ENCODE data around the gene BMP7.

BMP7 gene

DNA sequence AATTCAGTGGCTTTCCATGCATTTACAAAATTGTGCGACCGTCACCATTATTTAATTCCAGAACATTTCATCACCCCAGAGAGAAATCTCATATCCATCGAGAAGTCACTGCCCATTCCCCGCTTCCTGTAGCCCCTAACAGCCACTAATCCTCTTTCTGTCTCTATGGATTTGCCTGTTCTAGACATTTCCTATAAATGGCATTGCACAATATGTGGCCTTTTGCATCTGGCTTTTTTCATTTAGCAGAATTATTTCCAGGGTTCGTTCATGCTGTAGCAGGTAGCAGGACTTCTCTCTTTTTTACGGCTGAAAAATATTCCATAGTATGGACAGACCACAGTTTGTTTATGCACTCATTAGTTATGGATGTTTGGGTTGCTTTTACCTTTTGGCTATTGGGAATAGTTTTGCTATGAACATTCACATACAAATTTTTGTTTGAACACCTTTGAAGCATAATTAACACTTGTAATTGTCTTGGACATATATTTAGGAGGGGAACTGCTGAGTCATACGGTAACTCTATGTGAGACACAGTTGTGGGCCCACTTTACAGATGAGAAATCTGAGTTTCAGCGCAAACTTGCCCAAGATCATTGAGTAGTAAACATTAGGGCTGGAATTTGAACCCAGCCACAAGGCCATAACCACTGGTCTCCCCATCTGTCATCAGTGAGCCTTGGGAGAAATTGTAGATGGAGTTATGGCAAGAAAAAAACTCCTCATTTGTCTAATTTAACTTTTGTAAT, 126.9 kb downstream of the BMP7 start:
- DNase-seq = no peak

DNA sequence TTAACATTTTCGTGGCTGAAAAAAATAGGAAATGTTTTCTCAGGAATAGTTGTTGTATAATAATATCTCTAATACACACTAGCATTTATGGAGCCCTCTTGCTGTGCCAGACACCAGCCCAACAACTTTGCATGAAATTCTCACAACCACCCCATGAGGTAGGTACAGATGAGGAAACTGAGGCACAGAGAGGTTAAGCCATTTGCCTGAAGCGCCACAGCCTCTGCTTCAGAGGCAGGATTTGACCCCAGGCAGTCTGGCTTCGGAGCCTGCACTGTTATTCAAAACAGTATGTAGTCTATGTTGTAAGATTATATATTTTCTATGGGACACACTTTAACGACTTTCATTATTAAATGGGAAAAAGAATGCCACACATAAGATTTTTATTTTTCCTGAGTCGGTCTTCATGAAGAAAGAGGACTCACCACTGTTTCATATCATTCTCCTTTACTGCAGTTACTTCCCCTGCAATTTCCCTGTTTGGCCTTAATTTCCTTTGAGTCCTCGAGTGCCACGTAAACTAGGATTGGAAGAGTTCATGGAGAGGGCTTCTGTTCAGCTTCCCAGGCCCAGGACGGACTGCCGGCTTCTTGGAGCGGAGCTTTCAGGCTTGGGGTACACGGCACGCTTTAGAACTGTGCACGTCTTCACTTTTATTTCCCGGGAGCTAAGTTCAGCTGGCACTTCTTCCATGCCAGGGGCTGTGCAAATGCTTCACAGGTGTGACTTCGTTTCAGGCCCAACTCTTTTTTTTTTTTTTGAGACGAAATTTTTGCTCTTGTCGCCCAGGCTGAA, 128.0 kb downstream of the BMP7 start:
- DNase-seq = no peak

DNA sequence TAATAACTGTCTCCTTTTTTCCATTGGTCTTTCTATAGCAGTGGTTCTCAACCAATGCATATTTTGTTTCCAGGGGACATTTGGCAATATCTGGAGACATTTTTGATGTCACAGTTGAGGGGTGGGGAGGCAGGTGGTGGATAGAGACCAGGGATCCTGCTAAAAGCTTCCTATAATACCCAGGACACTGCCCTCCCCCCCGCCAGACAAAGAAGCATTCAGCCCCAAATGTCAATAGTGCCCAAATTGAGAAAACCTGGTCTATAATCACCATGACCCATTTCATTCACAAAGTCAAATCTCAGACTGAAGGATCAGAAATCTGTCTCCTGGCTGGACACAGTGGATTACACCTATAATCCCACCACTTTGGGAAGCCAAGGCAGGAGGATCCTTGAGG, 128.8 kb downstream of the BMP7 start:
- DNase-seq = no peak

GRCh38 chr20:57136734-57137133, 129.7 kb downstream of the BMP7 start:
- no peak for DNase-seq

- DNase-seq = no peak
Observed at GRCh38 chr20:57135875-57136274, 130.6 kb downstream of the BMP7 start.

GRCh38 chr20:57134804-57135203, 131.6 kb downstream of the BMP7 start:
- DNase-seq = no peak

DNA sequence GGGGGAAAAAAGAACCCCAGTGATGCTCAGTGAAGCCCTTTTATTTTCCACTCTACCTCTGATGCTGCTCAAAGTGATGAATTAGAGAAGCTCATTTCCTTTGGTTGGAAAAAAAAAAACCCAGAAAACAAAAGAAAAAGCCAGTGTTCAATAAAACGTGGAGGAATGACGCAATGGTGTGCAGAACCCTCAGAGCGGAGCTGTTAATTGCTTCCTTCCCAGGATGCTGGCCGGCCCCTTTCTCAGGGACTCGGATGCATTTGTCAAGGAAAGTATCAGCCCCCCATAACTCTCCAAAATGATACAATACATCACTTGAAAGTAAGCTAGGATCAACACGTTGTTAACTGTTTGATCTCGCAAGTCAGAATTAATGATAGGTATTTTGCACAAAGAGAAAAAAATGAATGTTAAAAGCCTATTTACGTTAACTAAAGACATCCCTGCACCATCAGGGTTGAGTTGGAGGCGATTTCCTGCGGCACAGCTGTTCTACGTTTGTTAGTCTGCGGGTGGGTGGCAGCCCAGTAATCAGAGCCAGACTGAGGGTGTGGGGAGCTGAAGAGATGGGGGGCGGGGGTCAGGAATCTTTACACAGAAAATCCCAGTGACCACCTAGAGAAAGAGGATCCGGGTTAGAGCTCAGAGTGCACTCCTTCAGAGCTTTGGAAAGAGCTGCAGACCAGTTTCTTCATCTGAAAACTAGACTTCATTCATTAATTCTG, 132.4 kb downstream of the BMP7 start:
- DNase-seq = no peak

DNA sequence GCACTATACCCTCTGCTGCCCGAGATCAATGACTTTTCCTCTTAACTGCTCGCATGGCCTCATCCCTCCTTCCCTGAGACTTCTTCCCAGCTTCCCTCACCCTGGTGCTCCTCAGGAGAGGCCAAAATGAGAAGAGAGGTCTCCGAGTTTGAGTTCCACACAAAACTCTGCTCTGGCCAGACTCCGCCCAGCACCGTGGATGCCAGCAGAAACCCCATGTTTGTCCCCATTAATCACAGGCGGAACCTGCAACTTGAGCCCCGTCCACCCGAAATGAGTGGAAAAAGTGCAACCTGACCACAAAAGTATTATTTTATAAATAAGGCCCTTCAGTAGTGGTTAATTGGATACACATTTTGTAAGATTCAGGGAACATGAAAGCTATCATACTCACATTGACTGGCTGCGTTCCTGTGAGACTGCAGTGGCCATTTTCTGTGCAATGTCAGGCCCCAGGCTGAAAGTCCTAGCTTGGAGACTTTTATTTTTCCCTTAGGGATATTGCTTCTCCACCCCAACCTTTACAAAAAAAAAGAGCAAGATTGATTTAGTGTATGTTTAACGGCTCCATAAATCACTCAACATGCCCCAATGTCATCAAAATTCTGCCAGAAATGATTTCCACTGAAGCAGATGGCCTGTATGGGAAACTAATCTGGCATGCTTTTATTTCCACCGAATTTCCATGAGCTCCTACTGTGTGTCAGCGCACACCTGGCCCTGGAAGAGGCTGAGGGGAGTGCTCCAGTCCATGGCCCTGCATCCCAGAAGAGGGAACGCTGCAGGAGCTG, 134.6 kb downstream of the BMP7 start:
- DNase-seq = no peak

DNA sequence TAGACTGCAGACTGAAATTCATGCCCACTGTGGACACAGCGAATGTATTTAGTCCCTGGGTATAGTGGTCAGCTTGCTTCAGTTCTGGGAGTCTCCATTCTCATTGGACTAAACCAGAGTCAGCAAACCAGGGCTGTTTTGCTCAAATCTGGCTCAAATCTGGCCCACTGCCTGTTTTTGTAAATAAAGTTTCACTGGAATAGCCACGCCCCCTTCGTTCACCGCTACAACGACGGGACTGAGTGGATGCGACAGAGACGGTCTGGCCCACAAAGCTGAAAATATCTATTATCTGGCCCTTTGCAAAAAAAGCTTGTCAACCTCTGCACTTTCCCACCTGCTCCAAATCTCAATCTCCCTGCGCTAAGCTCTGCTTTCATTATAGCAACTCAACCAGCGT, 135.4 kb downstream of the BMP7 start:
- no peak for DNase-seq

- no peak for DNase-seq
Observed at GRCh38 chr20:57130160-57130772, 136.2 kb downstream of the BMP7 start.

DNA sequence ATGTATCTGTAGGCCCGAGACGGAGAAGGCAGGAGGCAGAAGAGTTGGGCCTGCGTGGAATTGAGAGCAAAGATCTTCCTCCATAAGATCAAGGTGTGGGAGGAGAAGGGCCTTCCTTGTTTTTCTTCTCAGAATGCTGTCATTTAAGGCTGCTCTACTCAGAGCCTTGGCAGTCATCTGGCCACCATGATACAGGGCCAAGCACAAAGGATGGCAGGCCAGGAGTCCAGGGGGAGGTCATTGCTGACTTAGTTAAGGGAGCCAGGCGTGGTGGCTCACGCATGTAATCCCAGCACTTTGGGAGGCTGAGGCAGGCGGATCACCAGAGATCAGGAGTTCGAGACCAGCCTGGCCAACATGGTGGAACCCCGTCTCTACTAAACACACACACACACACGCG, 137.1 kb downstream of the BMP7 start:
- DNase-seq = no peak

GRCh38 chr20:57128044-57128757, 138.2 kb downstream of the BMP7 start:
- DNase-seq = no peak

DNA sequence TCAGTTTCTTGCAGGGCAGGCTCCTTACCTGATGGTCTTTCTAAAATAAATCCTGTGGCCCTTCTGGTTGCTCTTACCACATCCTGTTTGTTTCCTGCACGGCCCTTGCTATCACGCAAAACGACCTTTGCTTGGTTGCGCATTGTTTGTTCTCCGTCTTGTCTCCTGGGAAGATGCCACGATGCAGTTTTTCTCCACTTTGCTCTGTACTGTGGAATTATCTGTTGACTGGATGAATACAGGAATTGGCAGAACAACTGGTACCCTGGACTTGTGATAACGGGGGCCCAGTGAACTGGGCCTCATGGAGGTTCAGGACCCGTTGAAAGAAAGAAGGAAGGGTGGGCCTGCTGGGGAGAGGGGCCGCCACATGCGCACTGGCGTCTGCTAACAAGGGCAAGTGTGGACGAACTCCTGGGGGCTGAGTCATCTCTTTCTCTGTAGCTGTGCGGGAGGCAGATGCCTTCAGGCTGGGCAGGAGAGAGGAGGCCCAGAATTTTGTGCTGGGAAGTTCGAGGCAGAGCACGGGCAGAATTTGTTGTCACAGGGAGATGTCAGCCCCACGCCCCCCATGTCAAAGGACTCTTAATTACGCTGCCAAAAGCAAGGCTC, 139.9 kb downstream of the BMP7 start:
- no peak for DNase-seq

GRCh38 chr20:57124800-57125517, 141.5 kb downstream of the BMP7 start:
- DNase-seq = peak; percentile 31 to 54

DNA sequence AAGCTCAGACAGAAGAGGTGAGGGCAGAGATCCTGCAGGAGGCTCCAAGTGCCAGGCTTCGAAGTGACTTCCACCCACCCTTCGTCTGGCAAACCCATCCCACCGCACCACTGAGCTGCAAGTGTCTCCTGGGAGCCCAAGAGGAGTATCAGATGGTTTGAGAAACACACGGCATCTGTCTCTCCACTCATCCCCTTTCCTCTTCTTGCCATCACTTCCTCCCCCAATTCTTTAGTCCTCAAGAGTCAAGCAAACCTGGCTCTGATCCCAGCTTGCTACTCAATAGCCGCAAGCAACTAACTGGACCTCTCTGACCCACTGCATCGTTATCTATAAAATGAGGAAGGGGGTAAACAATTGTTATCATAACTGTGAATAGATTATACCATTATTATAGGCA, 142.1 kb downstream of the BMP7 start:
- no peak for DNase-seq

- no peak for DNase-seq
Observed at GRCh38 chr20:57123504-57123903, 142.9 kb downstream of the BMP7 start.

GRCh38 chr20:57122536-57123489, 143.6 kb downstream of the BMP7 start:
- DNase-seq = no peak

DNA sequence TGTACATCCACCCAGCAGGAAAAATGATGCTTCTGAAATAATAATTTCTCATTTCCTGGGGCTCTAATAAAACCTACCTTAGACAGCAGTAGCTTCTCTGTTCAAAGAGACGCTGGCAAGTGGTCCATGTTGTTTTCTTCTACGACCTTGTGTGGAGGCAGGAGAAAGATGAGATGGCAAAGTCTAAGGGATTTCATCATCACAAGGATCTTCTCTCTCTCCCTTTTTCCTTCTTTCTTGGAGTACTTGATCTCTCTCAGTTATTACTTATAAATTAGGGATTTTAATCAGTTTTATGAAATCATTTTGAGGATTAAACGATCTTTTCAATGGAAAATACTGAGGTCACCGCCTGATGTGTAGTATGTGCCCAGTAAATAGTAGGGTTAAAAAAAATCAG, 147.5 kb downstream of the BMP7 start:
- no peak for DNase-seq

Data from NCI-H187 (cell line).